ENCODE results near the gene CTSH.

CTSH gene

DNA sequence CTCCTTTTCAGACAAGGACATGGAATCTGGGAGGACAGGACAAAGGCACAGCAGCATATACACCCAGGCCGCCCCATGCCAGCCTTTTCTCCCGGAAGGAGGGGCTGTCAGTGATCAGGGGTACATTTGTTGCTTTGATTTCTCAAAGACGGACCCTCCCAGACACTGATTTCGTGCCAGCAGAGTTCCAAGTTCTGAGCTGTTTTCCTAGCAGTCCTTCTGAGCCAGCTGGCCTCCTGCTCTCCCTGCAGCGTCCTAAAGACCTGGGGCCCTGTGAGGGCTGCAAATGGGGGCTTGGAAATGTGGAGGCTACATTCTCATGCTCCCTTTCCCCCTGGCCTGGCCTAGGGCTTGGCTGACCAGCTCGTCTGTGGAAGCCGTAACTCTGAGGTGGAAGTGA, 22.3 kb downstream of the CTSH start:
- ChIA-PET CTCF (interaction anchor here (1.2 to 6.6 kb wide), 3 partner anchors 8 to 261 kb away, joined by 3 to 51 read pairs (median 4); no protein-coding TSS in a partner anchor), POLR2A (no interaction called here)
- TF ChIP-seq, protein P1, sequence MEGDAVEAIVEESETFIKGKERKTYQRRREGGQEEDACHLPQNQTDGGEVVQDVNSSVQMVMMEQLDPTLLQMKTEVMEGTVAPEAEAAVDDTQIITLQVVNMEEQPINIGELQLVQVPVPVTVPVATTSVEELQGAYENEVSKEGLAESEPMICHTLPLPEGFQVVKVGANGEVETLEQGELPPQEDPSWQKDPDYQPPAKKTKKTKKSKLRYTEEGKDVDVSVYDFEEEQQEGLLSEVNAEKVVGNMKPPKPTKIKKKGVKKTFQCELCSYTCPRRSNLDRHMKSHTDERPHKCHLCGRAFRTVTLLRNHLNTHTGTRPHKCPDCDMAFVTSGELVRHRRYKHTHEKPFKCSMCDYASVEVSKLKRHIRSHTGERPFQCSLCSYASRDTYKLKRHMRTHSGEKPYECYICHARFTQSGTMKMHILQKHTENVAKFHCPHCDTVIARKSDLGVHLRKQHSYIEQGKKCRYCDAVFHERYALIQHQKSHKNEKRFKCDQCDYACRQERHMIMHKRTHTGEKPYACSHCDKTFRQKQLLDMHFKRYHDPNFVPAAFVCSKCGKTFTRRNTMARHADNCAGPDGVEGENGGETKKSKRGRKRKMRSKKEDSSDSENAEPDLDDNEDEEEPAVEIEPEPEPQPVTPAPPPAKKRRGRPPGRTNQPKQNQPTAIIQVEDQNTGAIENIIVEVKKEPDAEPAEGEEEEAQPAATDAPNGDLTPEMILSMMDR (IDR thresholded peaks at IDR 0.05; ENCODE audit: insufficient read depth, low read length, missing control alignments) = no peak
- no peak for DNase-seq (ENCODE audit: low read depth, low spot score)
- H3K4me3 ChIP-seq (ENCODE audit: low read depth, low read length) = no peak overlapping the region

GRCh38 chr15:78921940-78922339, 22.9 kb downstream of the CTSH start:
- DNase-seq (ENCODE audit: low read depth, low spot score) = no peak
- ChIA-PET CTCF (interaction anchor here (1.7 to 6.6 kb wide), 2 partner anchors 12 to 262 kb away, joined by 4 to 51 read pairs; no protein-coding TSS in a partner anchor), POLR2A (interaction anchor here (1.8 kb wide), 1 partner anchor 9 kb away, joined by 4 read pairs; no protein-coding TSS in a partner anchor)
- H3K4me3 ChIP-seq (ENCODE audit: low read depth, low read length) = no peak overlapping the region
- TF ChIP-seq, protein P1 (IDR thresholded peaks at IDR 0.05; ENCODE audit: insufficient read depth, low read length, missing control alignments) = no peak

GRCh38 chr15:78921517-78921916, 23.3 kb downstream of the CTSH start:
- no peak for DNase-seq (ENCODE audit: low read depth, low spot score)
- POLR2A ChIA-PET = interaction anchor here (1.8 kb wide), 1 partner anchor 10 kb away, joined by 4 read pairs; no protein-coding TSS in a partner anchor
- CTCF ChIA-PET = interaction anchor here (1.7 to 6.6 kb wide), 2 partner anchors 11 to 262 kb away, joined by 4 to 51 read pairs; no protein-coding TSS in a partner anchor
- TF ChIP-seq, protein P1 (IDR thresholded peaks at IDR 0.05; ENCODE audit: insufficient read depth, low read length, missing control alignments) = no peak
- no peak overlapping the region for H3K4me3 ChIP-seq (ENCODE audit: low read depth, low read length)

DNA sequence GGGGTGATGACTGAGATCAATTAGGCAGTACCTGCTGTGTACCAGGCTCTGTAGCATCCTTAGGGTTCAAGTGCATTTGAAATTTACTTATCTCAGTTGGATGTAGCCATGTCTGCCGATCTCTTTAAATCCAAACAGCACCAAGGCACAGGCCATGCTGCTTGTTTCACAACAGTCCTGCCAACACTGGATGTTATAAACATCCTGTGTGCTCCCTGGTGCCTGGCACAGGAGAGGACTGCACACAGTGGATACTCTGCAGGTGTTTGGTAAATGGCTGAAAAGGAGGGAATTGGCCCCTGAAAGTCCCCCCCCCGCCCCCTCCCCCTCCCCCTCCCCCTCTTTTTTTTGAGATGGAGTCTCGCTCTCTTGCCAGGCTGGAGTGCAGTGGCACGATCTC, 27.0 kb downstream of the CTSH start:
- H3K4me3 ChIP-seq (ENCODE audit: low read depth, low read length) = no peak overlapping the region
- no peak for DNase-seq (ENCODE audit: low read depth, low spot score)
- TF ChIP-seq, protein P1 (IDR thresholded peaks at IDR 0.05; ENCODE audit: insufficient read depth, low read length, missing control alignments) = no peak
- CTCF ChIA-PET = no interaction called here
- POLR2A ChIA-PET = no interaction called here

DNA sequence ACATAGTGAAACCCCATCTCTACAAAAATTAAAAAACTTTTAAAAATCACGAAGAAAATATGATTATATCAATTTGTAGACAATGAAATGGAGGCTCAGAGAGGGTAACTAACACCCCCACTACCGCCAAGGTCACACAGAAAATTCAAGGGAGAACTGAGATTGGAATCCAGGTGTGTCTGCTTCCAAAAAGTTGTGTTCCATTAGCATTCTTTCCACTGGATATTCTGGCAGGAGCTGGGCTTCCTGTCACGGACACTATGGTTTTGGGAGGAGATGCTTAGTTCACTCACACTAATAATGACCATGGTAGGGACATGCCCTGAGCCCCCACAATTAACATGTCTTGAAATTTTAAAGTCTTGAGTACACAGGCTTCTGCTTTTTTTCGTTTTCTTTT, 28.8 kb downstream of the CTSH start:
- ChIA-PET CTCF (interaction anchor here (2.1 to 4.6 kb wide), 4 partner anchors 9 to 268 kb away, joined by 7 to 34 read pairs (median 10); no protein-coding TSS in a partner anchor), POLR2A (interaction anchor here (1.5 kb wide), 1 partner anchor 10 kb away, joined by 3 read pairs; no protein-coding TSS in a partner anchor)
- TF ChIP-seq, protein P1 (IDR thresholded peaks at IDR 0.05; ENCODE audit: insufficient read depth, low read length, missing control alignments) = no peak
- DNase-seq (ENCODE audit: low read depth, low spot score) = no peak
- H3K4me3 ChIP-seq (ENCODE audit: low read depth, low read length) = no peak overlapping the region

DNA sequence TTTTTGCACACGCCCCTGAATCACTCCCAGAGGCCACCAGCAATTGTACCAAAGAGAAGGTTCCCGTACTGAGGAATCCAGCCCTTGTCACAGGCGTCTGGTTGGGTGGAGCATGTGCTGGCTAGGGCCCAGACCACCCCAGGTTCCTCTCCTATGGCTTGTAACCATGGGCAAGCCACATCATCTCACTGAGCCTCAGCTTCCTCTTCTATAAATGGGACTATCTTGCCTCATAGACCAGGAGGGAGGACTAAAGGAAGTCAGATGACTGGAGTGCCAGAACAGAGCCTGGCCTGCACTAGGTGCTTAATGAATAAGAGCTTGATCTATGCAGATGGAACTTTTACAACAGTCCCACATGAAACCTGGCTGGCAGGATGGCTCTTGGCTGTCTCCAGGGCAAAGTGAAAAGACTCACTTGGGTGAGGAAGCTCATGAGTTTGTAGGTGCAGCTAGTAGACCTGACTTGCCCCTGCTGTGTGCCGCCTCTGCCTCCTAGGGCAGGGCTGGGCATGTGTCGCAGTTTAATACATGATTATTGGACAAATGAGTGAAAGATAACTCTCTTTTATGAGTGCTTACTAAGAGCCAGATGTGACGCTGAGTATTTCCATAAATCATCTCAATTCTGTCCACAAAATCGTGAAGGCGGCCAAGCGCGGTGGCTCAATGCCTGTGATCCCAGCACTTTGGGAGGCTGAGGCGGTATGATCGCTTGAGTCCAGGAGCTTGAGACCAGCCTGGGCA, 29.3 kb downstream of the CTSH start:
- CTCF ChIA-PET = interaction anchor here (1.1 to 4.6 kb wide), 5 partner anchors 9 to 268 kb away, joined by 3 to 34 read pairs (median 9); no protein-coding TSS in a partner anchor
- TF ChIP-seq, protein P1 (IDR thresholded peaks at IDR 0.05; ENCODE audit: insufficient read depth, low read length, missing control alignments) = no peak
- POLR2A ChIA-PET = interaction anchor here (1.5 kb wide), 1 partner anchor 10 kb away, joined by 3 read pairs; no protein-coding TSS in a partner anchor
- DNase-seq (ENCODE audit: low read depth, low spot score) = no peak
- H3K4me3 ChIP-seq (ENCODE audit: low read depth, low read length) = no peak overlapping the region

Data from AG04449 (cell line).